ENCODE data around the gene BRD2. TPM values are rescaled to one million over a fixed set of nuclear protein-coding genes. Genes with fewer than 3 reads are reported as not detected.

The BRD2 gene
- total and polyA plus RNA-seq, 5 experiments from 2014 or later = 24.5 to 455 (median 72.8) TPM

GRCh38 chr6:33008944-33009861, 40.8 kb downstream of the BRD2 start, which contains the start of gene HLA-DOA:
Gene HLA-DOA, minus strand, starts transcription at chr6:33009591.
- DNase-seq (peak; percentile 38 to 83 (median 70)), ATAC-seq (peak; percentile 98)
- POLR2A ChIA-PET = interaction anchor here (0.6 to 4.0 kb wide), 7 partner anchors 10 to 881 kb away, joined by 3 to 12 read pairs (median 4); partner anchors contain the start of gene ATF6B
- H3K4me1 Mint-ChIP-seq = peaks cover 27 to 34% (median 29%) of the 10 kb centered on the region in 4 donors
- no peaks in the 10 kb centered on the region for H3K27me3 Mint-ChIP-seq
- H3K27ac Mint-ChIP-seq = peak within 1 kb of the TSS; percentile 90 to 98 (median 95)
- no peaks in the 10 kb centered on the region for H3K9me3 Mint-ChIP-seq
- H3K36me3 Mint-ChIP-seq = peaks cover 0 to 10% (median 7%) of the 10 kb centered on the region in 3 donors
- H3K4me3 Mint-ChIP-seq = peak within 1 kb of the TSS; percentile 87 to 99 (median 96)

GRCh38 chr6:33010356-33010755, 42.0 kb downstream of the BRD2 start:
- ATAC-seq = no peak
- Mint-ChIP-seq H3K9me3 (no peaks in the 10 kb centered on the region), H3K4me3 (no peak overlapping the region), H3K4me1 (peaks cover 31 to 38% (median 36%) of the 10 kb centered on the region in 4 donors), H3K36me3 (peaks cover 0 to 10% (median 7%) of the 10 kb centered on the region in 3 donors), H3K27ac (peak overlapping the region in 4 of 10 donors; percentile 13 to 77 (median 42)), H3K27me3 (peaks cover 0 to 1% (median 0%) of the 10 kb centered on the region in 5 donors)
- DNase-seq = no peak
- POLR2A ChIA-PET = interaction anchor here (0.5 to 4.0 kb wide), 5 partner anchors 14 to 308 kb away, joined by 3 to 12 read pairs (median 4); no protein-coding TSS in a partner anchor

- H3K9me3 Mint-ChIP-seq = no peaks in the 10 kb centered on the region
- no peak overlapping the region for H3K4me3 Mint-ChIP-seq
- H3K27ac Mint-ChIP-seq = no peak overlapping the region
- no peak for DNase-seq
- H3K36me3 Mint-ChIP-seq = no peaks in the 10 kb centered on the region
- H3K4me1 Mint-ChIP-seq = peaks cover 24 to 48% (median 32%) of the 10 kb centered on the region in 4 donors
- ATAC-seq = no peak
- POLR2A ChIA-PET = interaction anchor here (1.8 to 2.1 kb wide), 2 partner anchors 42 to 235 kb away, joined by 6 to 9 read pairs; no protein-coding TSS in a partner anchor
- H3K27me3 Mint-ChIP-seq = peaks cover 0 to 3% (median 0%) of the 10 kb centered on the region in 5 donors
These were observed 45.2 kb downstream of the BRD2 start for GRCh38 chr6:33013608-33014007.

- Mint-ChIP-seq H3K36me3 (no peaks in the 10 kb centered on the region), H3K4me1 (peaks cover 23 to 50% (median 34%) of the 10 kb centered on the region in 4 donors), H3K4me3 (peak overlapping the region in 1 of 10 donors; percentile 6), H3K27me3 (peaks cover 0 to 3% (median 0%) of the 10 kb centered on the region in 5 donors), H3K27ac (peak overlapping the region in 2 of 10 donors; percentile 11 to 53), H3K9me3 (no peaks in the 10 kb centered on the region)
- POLR2A ChIA-PET = interaction anchor here (1.4 to 2.1 kb wide), 3 partner anchors 44 to 234 kb away, joined by 4 to 9 read pairs (median 6); no protein-coding TSS in a partner anchor
- ATAC-seq = peak; percentile 78 to 80
- DNase-seq = peak in 9 of 10 donors; percentile 39 to 84 (median 75)
These were observed 46.6 kb downstream of the BRD2 start for GRCh38 chr6:33014841-33015634.

GRCh38 chr6:33015798-33016197, 47.4 kb downstream of the BRD2 start:
- no peak for DNase-seq
- peaks cover 26 to 55% (median 37%) of the 10 kb centered on the region in 4 donors for H3K4me1 Mint-ChIP-seq
- no peak overlapping the region for H3K4me3 Mint-ChIP-seq
- POLR2A ChIA-PET = interaction anchor here (1.4 to 2.1 kb wide), 2 partner anchors 44 to 233 kb away, joined by 4 to 9 read pairs; no protein-coding TSS in a partner anchor
- no peaks in the 10 kb centered on the region for H3K36me3 Mint-ChIP-seq
- no peak for ATAC-seq
- peak overlapping the region in 1 of 10 donors; percentile 86 for H3K27ac Mint-ChIP-seq
- H3K27me3 Mint-ChIP-seq = peaks cover 0 to 3% (median 0%) of the 10 kb centered on the region in 5 donors
- no peaks in the 10 kb centered on the region for H3K9me3 Mint-ChIP-seq

GRCh38 chr6:33017018-33017417, 48.6 kb downstream of the BRD2 start:
- H3K4me1 Mint-ChIP-seq = peaks cover 26 to 56% (median 36%) of the 10 kb centered on the region in 4 donors
- H3K36me3 Mint-ChIP-seq = no peaks in the 10 kb centered on the region
- POLR2A ChIA-PET = interaction anchor here (0.6 kb wide), 3 partner anchors 57 to 577 kb away, joined by 3 to 6 read pairs (median 5); partner anchors contain the start of gene HLA-DPA1
- H3K27me3 Mint-ChIP-seq = peaks cover 0 to 3% (median 0%) of the 10 kb centered on the region in 5 donors
- no peak for ATAC-seq
- DNase-seq = no peak
- H3K4me3 Mint-ChIP-seq = no peak overlapping the region
- peak overlapping the region in 1 of 10 donors; percentile 86 for H3K27ac Mint-ChIP-seq
- H3K9me3 Mint-ChIP-seq = no peaks in the 10 kb centered on the region

- no peaks in the 10 kb centered on the region for H3K36me3 Mint-ChIP-seq
- H3K27me3 Mint-ChIP-seq = peaks cover 0 to 3% (median 0%) of the 10 kb centered on the region in 5 donors
- H3K27ac Mint-ChIP-seq = peak overlapping the region in 5 of 10 donors; percentile 1 to 86 (median 58)
- DNase-seq = no peak
- peak overlapping the region in 5 of 10 donors; percentile 18 to 64 (median 30) for H3K4me3 Mint-ChIP-seq
- H3K4me1 Mint-ChIP-seq = peaks cover 26 to 56% (median 36%) of the 10 kb centered on the region in 4 donors
- H3K9me3 Mint-ChIP-seq = no peaks in the 10 kb centered on the region
- POLR2A ChIA-PET = interaction anchor here (0.9 kb wide), 1 partner anchor 173 kb away, joined by 4 read pairs; no protein-coding TSS in a partner anchor
- no peak for ATAC-seq
These were observed 49.4 kb downstream of the BRD2 start for GRCh38 chr6:33017694-33018353.

- Mint-ChIP-seq H3K4me3 (peak overlapping the region in 6 of 10 donors; percentile 12 to 68 (median 36)), H3K27ac (peak overlapping the region in 6 of 10 donors; percentile 5 to 86 (median 72)), H3K27me3 (peaks cover 0 to 3% (median 0%) of the 10 kb centered on the region in 5 donors), H3K36me3 (no peaks in the 10 kb centered on the region), H3K4me1 (peaks cover 26 to 56% (median 36%) of the 10 kb centered on the region in 4 donors), H3K9me3 (no peaks in the 10 kb centered on the region)
- POLR2A ChIA-PET = interaction anchor here (0.9 kb wide), 1 partner anchor 174 kb away, joined by 4 read pairs; no protein-coding TSS in a partner anchor
- DNase-seq (no peak), ATAC-seq (no peak)
These were observed 50.0 kb downstream of the BRD2 start for GRCh38 chr6:33018418-33018817.

GRCh38 chr6:33018904-33019303, 50.5 kb downstream of the BRD2 start:
- no peaks in the 10 kb centered on the region for H3K9me3 Mint-ChIP-seq

GRCh38 chr6:33019372-33019771, 51.0 kb downstream of the BRD2 start:
- Mint-ChIP-seq H3K9me3 (no peaks in the 10 kb centered on the region), H3K27me3 (peaks cover 0 to 3% (median 0%) of the 10 kb centered on the region in 5 donors), H3K4me3 (peak overlapping the region; percentile 3 to 87 (median 81)), H3K4me1 (peaks cover 26 to 56% (median 36%) of the 10 kb centered on the region in 4 donors), H3K27ac (peak overlapping the region; percentile 9 to 94 (median 84)), H3K36me3 (no peaks in the 10 kb centered on the region)
- ATAC-seq (peak in 1 of 2 donors; percentile 18), DNase-seq (no peak)
- POLR2A ChIA-PET = no interaction called here

More at GRCh38 chr6:33018904-33019303, 50.5 kb downstream of the BRD2 start:
- DNase-seq (peak in 3 of 10 donors; percentile 43 to 58 (median 52)), ATAC-seq (peak; percentile 52 to 81)
- Mint-ChIP-seq H3K4me3 (peak overlapping the region in 9 of 10 donors; percentile 52 to 87 (median 81)), H3K27ac (peak overlapping the region; percentile 51 to 94 (median 86)), H3K36me3 (no peaks in the 10 kb centered on the region), H3K27me3 (peaks cover 0 to 3% (median 0%) of the 10 kb centered on the region in 5 donors), H3K4me1 (peaks cover 26 to 56% (median 36%) of the 10 kb centered on the region in 4 donors)
- POLR2A ChIA-PET = no interaction called here

GRCh38 chr6:33021917-33022316, 53.5 kb downstream of the BRD2 start:
- Mint-ChIP-seq H3K4me1 (peaks cover 22 to 38% (median 30%) of the 10 kb centered on the region in 4 donors), H3K27me3 (peaks cover 0 to 2% (median 0%) of the 10 kb centered on the region in 5 donors), H3K27ac (no peak overlapping the region), H3K9me3 (no peaks in the 10 kb centered on the region), H3K36me3 (no peaks in the 10 kb centered on the region), H3K4me3 (no peak overlapping the region)
- POLR2A ChIA-PET = no interaction called here
- ATAC-seq (no peak), DNase-seq (no peak)

Measured in naive thymus-derived CD8-positive, alpha-beta T cell (primary cell).